NCI-H146 (cell line): Measurements from ENCODE around the gene FADS1.

Experiments used
- DNase-seq: peaks from one replicate; lab custom pipeline; 2025; lab: John Stamatoyannopoulos, UW

Gene FADS1

GRCh38 chr11:61826930-61827570 lies 10.2 kb upstream of the FADS1 start:
- DNase-seq = peak; percentile 74

DNA sequence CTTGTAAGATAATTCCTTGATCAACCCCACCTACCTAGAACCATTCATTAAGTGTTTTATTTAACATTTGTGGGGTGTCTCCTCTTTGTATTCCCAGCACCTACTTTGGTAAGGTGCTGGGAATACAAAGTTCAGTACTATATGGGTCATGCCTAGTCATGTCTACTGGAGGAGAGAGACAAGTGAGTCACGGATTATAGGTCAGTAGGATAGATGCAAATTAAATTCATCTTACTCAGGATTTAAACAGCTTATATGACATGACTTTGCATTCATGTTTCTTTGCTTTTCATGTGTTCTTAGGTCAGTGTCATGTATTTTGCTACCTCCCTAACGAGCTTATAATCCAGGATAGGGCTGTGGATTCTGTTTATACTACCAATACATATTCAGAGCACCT lies 3.4 kb upstream of the FADS1 start:
- DNase-seq = no peak

DNA sequence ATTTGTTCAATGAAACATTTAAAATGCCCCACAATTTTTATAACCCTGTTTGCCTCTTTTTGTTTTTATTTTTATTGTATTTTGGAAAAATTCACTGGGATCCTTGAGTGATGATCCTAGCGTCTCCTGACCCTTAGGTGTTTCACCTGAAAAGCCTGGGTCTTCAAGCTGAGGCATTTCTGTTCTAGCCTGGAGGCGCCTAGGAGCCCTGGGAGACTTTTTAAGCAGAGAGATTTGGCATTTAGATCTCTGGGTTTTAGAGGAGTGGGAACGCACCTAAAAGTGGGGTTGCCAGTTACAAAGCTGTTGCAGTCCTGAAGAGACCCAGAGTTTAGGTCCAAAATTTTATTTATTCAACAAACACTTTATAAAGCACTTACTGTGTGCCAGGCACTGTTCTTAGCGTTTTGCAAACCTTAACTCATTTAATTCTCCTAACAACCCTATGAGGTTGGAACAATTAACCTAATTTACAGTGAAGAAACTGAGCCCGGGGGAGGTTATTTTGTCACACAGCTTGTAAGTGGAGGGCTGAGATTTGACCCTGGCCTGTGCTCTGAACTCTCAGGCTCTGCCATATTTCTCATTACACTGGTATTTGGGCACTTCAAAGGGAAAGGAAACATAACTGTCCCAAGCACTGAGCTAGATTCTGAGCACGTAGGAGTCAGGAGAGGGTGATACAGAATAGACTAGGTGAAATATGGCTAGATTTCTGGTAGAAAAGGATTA lies 834 bp upstream of the FADS1 start:
- no peak for DNase-seq

GRCh38 chr11:61815790-61816735 lies 740 bp downstream of the FADS1 start:
- peak; percentile 92 for DNase-seq

DNA sequence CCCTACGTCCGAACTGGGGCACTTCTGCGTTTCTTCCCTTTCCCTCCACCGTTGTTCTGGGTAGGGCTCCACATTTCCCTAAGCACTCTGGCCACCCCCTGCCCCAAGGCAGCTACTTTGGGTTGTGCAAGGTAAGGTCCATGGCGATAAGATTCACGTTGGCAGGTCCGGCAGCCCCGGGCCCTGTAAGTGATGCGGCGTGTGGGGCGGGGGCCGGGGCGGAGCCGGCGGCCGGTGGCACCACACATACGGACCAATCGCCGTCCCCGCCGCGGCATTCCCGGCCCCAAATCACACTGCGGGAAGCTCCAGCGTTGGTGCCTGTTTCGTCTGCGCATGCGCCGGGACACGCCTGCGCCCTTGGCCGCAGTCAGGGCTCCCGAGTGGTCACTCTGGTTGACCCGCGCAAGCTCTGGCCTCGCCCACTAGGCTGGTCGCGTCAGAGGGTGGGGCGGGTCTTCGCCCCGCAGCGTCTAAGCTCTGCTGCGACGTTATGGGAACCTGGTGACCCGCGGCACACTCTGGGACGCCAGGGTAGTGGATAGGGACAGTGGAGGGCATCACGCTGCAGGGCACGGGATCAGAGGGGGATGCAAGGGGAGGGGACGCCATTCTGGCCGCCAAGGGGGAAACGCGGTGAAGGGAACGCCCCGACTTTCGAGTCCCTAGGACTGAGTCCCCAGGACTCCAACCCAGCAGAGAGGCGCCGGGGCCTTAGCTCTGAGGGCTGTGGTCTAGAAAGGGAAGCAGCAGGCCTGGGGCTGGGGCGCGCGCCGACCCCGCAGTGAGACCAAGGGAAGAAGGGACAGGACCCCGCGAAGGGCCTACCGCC lies 1.6 kb downstream of the FADS1 start:
- peak; percentile 99 for DNase-seq

DNA sequence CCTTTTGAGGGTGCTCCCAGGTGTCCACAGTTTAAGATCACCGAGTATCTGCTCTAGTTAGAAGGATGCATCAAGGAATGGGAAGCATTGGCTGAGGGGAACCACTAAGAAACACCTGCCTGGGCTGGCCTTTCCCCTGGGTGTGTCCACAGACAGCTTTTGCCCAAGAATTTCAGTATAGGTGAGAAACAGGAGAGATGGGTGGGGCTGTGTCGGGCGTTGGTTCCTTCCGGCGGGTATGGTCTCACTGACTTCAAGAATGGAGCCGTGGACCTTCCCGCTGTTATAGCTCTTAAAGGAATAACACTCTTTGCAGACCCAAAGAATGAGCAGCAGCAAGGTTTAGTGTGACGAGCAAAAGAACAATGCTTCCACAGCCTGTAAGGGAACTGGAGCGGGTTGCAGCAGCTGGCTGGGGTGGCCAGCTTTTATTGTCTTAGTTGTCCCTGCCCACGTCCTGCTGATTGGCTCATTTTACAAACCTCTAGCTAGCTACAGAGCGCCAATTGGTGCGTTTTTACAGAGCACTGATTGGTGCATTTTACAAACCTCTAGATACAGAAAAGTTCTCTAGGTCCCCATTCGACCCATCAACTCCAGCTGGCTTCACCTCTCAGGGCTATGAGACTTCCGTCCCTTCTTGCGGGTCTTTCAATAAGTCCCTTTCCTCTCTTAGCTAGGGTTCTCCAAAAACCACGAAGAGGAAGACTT lies 2.4 kb downstream of the FADS1 start:
- DNase-seq = peak; percentile 58

- DNase-seq = no peak
Observed at GRCh38 chr11:61812736-61813411, 3.9 kb downstream of the FADS1 start.

DNA sequence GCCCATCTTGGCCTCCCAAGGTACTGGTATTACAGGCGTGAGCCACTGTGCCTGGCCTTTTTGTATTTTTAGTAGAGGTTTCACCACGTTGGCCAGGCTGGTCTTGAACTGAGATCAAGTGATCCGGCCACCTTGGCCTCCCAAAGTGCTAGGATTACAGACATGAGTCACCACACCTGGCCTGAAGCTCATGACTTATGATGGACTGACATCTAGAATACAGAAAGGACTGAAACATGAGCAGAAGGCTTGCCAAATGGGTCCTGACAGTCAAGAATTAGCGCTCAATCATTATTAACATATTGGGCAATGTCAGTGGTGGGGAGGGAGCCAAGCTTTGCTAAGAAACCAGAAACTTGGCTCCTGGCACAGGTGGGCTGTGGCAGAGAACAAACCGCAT lies 5.0 kb downstream of the FADS1 start:
- DNase-seq = no peak

DNA sequence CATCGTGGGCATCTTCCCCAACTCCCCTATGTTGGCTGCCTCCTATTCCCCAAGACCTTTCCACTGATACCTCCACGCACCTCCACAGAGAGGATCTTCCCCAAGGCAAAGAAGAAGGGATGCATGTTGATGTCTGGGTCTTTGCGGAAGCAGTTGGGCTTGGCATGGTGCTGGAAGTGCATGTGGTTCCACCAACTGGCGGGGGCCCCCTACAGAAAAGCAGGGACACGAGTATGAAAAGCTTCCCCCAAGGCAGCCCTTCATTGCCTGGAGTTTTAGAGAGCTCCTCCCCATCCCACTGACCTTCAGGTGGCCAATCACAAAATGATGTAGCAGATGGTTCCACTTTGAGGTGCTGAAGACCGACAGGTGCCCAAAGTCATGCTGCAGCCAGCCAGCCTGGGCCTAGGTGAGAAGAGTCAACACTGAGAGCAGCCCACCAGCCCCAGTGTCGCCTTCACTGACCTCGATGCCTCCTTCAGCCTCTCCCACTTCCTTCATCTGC lies 6.1 kb downstream of the FADS1 start:
- DNase-seq = no peak

GRCh38 chr11:61806785-61807184 lies 10.0 kb downstream of the FADS1 start:
- DNase-seq = no peak

DNA sequence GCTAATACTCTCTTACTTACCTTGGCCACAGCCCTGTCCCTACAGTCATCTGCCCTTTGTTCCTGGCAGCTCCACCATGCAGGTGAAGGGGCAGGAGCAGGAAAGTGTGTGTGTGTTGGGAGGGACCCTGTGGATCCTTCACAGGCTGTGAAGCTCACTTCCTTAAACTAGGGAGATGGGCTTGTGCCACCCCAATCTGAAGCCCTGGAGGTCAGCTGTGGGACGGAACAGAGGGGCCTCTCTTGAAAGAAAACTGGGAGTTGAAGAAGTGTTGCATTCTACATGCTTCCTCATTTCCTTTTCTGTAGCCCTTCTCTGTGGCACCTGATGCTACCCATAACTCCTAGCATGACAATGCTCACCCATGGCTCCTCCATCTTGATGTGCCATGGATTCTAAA lies 11.7 kb downstream of the FADS1 start:
- DNase-seq = no peak

DNA sequence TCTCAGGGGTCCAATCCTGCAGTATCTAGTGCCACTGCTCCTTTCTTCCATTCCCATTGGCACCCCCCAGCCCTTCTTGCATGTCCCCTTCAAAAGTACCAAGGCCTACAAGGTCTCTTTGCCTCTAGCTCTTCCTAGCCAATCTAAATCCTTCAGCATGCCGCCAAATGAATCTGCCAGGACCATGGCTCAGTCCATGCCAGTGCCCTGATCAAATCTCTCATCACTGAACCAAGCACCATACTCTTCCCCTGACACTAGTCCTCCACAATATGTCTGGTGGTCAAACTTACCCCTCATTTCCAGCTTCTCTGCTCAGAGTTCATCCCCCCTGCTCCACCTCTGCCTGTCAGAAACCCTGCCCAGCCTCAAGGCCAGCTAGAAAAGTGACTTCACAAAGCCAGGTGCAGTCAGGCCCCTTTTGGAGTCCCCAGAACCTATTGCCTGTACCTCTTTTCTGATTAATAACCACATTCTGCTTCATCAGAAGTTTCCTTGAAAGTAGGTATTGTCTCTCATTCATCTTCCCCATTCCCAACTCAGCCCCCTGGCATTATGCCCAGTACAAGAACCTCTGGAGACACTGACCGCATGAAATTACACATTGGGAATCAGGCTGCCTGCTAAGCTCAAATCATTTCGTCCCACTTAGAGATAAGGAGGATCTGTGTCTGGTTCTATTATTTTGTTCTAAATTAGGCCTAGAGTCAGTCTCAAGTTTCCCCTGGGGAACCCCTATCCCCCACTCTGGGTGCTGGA lies 12.7 kb downstream of the FADS1 start:
- no peak for DNase-seq

GRCh38 chr11:61802605-61803004 lies 14.2 kb downstream of the FADS1 start:
- DNase-seq = no peak

DNA sequence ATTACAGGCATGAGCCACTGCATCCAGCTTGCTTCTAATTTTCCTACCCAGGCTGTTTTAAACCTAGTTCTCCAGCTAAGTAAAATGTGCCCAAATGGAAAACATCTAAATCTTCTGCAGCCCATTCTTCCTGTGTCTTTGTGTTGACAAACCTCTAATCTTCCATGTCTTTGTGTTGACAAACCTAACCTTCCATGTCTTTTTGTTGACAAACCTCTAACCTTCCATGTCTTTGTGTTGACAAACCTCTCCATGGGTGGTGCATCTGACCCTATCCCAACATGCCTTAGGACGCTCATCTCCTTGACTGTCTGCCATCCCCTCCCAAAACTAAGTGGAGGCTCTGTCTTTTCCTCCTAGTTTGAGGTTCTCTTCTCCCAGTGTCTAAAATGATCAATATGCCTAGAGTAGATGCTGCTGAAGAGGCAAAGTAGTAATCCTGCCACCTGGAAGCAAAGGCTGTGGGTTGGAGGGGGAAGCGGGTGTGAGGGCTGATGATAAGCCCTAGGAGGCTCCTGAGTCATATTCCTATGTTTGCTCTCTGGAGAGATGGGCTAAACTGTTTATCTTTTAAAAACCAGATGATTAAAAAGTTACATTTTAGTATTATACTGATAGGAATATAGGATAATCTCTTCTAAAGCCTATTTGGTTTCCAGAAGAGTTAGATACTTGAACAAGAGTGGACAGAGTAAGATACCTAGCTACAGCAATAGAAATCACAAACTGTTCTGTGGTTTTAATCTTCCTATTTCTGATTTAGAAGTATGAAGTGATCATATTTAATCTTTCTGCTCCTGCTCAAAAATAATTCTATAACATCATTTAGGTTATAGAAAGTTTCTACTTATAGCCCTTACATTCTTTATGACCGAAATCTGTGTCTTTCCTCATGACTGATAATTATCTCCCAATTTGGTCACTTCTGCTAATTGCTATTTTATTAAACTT lies 16.2 kb downstream of the FADS1 start:
- no peak for DNase-seq

DNA sequence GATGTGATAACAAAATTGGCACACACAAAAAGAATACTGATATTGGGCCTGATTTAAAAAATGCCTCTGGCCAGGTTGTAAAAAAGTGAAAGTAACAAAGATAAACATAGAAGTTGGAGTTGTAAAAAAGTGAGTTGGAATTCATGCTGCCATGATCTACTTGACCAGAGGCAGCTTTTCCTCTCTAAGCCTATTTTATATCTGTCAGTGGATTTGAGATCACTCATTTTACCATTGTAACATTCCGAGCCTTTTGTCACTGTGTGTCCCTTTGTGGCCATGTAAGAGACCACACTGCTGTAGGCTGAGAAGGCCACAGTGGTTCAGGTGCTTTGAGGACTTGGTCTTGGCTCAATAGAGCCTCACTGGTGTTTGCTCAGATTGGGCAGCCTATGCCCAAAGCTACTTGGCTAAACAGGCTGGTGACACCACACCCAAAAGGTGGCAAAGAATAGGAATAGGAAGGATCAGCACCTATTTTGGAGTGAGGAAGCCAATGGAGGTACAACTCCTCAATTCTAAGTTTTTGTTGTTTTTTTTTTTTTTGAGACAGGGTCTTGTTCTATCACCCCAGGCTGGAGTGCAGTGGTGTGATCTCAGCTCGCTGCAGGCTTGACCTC lies 17.0 kb downstream of the FADS1 start:
- DNase-seq = no peak

GRCh38 chr11:61797263-61797944 lies 19.4 kb downstream of the FADS1 start:
- peak; percentile 66 for DNase-seq

DNA sequence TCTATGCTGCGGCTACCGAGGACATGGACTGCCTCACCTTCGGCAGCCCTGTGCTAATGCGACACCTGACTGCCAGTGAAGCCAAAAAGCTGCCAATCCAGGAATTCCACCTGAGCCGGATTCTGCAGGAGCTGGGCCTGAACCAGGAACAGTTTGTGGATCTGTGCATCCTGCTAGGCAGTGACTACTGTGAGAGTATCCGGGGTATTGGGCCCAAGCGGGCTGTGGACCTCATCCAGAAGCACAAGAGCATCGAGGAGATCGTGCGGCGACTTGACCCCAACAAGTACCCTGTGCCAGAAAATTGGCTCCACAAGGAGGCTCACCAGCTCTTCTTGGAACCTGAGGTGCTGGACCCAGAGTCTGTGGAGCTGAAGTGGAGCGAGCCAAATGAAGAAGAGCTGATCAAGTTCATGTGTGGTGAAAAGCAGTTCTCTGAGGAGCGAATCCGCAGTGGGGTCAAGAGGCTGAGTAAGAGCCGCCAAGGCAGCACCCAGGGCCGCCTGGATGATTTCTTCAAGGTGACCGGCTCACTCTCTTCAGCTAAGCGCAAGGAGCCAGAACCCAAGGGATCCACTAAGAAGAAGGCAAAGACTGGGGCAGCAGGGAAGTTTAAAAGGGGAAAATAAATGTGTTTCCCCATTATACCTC lies 20.8 kb downstream of the FADS1 start:
- DNase-seq = no peak
